Prostate gland (tissue), 2 donors: ENCODE measurements around the gene NUMBL.

Source experiments
- POLR2A ChIP-seq: fragments of 450-650 bp; IDR thresholded peaks from one replicate; pipeline ENCODE4 v1.6.1; 2016; ENCODE audit warnings: antibody characterized with exemption, mild to moderate bottlenecking
- POLR2AphosphoS5 ChIP-seq: sonication (generic); formaldehyde crosslinking; IDR thresholded peaks from one replicate; pipeline ENCODE4 v1.6.1; 2017; ENCODE audit warnings: antibody characterized with exemption
- TF ChIP-seq, protein P1 (sequence below), 4 experiments: fragments of 200-600 bp in 2 of 4; fragments of 450-650 bp in 2 of 4; sonication (generic) in 2 of 4; IDR thresholded peaks; 1 replicate in 3 of 4; 2 replicates in 1 of 4; pipeline ENCODE4 v1.5.1; 2016 to 2019; ENCODE audit warnings: antibody characterized with exemption in 4 of 4, mild to moderate bottlenecking in 2 of 4, moderate library complexity in 2 of 4

DNA sequence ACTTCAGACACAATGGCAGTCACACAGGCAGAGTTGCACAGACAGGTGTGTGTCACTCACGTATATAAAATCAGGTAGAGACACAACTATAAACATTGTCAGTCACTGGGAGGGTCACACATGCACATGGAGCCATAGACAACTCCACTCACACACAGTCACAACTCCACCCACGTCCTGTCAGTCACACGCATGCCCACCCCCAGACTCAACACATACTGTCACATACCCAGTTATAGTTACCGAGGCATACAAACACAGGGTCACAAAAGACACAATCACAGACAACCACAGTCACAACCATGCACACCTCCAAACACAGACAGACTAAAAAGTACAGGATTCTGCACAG lies 1.5 kb downstream of the NUMBL start:
- TF ChIP-seq, protein P1, sequence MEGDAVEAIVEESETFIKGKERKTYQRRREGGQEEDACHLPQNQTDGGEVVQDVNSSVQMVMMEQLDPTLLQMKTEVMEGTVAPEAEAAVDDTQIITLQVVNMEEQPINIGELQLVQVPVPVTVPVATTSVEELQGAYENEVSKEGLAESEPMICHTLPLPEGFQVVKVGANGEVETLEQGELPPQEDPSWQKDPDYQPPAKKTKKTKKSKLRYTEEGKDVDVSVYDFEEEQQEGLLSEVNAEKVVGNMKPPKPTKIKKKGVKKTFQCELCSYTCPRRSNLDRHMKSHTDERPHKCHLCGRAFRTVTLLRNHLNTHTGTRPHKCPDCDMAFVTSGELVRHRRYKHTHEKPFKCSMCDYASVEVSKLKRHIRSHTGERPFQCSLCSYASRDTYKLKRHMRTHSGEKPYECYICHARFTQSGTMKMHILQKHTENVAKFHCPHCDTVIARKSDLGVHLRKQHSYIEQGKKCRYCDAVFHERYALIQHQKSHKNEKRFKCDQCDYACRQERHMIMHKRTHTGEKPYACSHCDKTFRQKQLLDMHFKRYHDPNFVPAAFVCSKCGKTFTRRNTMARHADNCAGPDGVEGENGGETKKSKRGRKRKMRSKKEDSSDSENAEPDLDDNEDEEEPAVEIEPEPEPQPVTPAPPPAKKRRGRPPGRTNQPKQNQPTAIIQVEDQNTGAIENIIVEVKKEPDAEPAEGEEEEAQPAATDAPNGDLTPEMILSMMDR (IDR thresholded peaks at IDR 0.05): no peak
- no peak for TF ChIP-seq POLR2AphosphoS5
- TF ChIP-seq POLR2A: no peak
